ENCODE results near the gene ZNF148.
"Not testable (repeated sequence)": the region's sequence is repeated elsewhere in the genome, so short reads cannot be mapped to it uniquely, and the experiment has no call there.

Gene ZNF148

DNA sequence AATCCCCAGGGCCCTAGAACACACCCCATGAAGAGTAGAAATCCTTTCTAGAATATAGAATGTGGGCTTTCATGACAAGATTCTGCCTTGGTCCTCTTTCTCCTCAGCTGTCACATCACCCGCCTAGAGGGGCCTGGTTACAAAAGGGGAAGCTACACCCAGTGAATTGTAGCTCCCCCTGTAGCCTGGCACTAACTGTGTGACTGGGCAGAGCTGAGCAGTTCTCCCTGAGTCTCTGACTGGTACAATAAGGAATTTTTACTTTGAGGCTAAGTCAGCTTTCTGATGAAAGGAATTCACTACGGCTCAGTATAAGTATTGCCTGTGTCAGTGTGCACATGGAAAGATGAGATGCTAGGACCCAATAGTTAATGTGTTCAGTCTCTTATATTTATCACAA, 28.7 kb upstream of the ZNF148 start:
- no peak overlapping the region for H3K4me3 ChIP-seq (ENCODE audit: low read depth, low read length)
- TF ChIP-seq, protein P1, sequence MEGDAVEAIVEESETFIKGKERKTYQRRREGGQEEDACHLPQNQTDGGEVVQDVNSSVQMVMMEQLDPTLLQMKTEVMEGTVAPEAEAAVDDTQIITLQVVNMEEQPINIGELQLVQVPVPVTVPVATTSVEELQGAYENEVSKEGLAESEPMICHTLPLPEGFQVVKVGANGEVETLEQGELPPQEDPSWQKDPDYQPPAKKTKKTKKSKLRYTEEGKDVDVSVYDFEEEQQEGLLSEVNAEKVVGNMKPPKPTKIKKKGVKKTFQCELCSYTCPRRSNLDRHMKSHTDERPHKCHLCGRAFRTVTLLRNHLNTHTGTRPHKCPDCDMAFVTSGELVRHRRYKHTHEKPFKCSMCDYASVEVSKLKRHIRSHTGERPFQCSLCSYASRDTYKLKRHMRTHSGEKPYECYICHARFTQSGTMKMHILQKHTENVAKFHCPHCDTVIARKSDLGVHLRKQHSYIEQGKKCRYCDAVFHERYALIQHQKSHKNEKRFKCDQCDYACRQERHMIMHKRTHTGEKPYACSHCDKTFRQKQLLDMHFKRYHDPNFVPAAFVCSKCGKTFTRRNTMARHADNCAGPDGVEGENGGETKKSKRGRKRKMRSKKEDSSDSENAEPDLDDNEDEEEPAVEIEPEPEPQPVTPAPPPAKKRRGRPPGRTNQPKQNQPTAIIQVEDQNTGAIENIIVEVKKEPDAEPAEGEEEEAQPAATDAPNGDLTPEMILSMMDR (conservative IDR thresholded peaks at IDR 0.05; ENCODE audit: low read depth, low read length) = no peak
- DNase-seq (ENCODE audit: low read depth) = peak; percentile 24

GRCh38 chr3:125402639-125403038, 27.5 kb upstream of the ZNF148 start:
- no peak overlapping the region for H3K4me3 ChIP-seq (ENCODE audit: low read depth, low read length)
- TF ChIP-seq, protein P1 (conservative IDR thresholded peaks at IDR 0.05; ENCODE audit: low read depth, low read length) = no peak
- DNase-seq (ENCODE audit: low read depth) = no peak

- peak; percentile 41 for DNase-seq (ENCODE audit: low read depth)
- TF ChIP-seq, protein P1 (conservative IDR thresholded peaks at IDR 0.05; ENCODE audit: low read depth, low read length) = no peak
- no peak overlapping the region for H3K4me3 ChIP-seq (ENCODE audit: low read depth, low read length)
These were observed 26.3 kb upstream of the ZNF148 start for GRCh38 chr3:125401402-125401801.

DNA sequence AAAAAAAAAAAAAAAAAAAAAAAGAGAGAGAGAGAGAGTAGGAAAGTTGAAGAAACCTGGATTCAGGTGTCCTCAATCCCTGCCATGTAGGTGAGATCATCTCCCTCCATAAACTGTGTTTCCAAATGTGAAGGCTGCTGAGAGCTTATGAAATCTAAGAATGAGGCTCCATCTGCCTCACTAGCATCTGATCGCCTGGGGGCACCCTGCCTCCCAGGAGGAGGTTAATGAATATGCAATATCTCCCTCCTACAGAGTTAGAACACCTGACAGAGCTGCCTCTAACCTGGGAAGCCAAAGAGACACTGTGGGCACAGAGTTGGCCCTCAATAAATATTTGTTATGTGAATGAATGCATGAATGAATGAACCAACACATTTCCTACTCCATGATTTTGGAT, 23.8 kb upstream of the ZNF148 start:
- TF ChIP-seq, protein P1 (conservative IDR thresholded peaks at IDR 0.05; ENCODE audit: low read depth, low read length) = no peak
- no peak overlapping the region for H3K4me3 ChIP-seq (ENCODE audit: low read depth, low read length)
- no peak for DNase-seq (ENCODE audit: low read depth)

DNA sequence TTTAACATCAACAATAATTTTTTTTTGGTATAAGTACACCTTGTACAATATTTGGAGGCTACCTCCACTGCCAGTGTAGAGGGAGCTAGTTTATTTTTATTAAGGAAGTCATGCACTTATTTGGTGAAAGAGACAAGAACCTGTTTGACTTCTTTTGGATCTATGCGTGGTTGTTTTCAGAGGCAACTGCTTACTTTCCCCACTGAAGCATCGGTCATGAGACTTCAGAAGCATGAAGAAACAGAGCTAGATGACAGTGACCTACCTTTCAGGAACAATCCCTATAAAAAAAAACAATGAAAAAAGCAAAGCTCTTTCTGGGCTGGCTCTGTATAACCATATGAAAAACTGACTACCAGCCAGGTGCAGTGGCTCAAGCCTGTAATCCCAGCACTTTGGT, 20.0 kb upstream of the ZNF148 start:
- TF ChIP-seq, protein P1 (conservative IDR thresholded peaks at IDR 0.05; ENCODE audit: low read depth, low read length) = no peak
- H3K4me3 ChIP-seq (ENCODE audit: low read depth, low read length) = no peak overlapping the region
- no peak for DNase-seq (ENCODE audit: low read depth)

GRCh38 chr3:125394406-125394805, 19.3 kb upstream of the ZNF148 start:
- DNase-seq (ENCODE audit: low read depth) = peak; percentile 19
- TF ChIP-seq, protein P1 (conservative IDR thresholded peaks at IDR 0.05; ENCODE audit: low read depth, low read length) = no peak
- no peak overlapping the region for H3K4me3 ChIP-seq (ENCODE audit: low read depth, low read length)

DNA sequence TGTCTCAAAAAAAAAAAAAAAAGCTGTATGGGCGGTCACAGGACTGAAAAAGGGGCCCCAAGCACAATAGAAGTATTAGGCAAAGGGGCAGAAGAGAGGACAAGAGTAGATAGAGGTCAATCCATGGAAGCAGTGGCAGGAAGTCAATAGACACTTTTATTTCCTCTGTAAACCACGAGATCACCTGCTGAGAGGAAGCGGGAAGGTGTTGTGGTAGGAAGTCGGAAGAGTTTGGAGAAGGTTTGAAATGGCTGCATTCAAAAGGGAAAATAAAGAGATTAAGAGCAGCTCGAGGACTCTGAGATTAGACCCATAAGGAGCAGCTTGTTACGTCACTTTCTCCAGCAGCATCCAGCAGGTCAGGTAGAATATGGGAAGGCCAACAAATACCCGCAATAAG, 14.2 kb upstream of the ZNF148 start:
- no peak overlapping the region for H3K4me3 ChIP-seq (ENCODE audit: low read depth, low read length)
- DNase-seq (ENCODE audit: low read depth) = no peak
- TF ChIP-seq, protein P1 (conservative IDR thresholded peaks at IDR 0.05; ENCODE audit: low read depth, low read length) = no peak

DNA sequence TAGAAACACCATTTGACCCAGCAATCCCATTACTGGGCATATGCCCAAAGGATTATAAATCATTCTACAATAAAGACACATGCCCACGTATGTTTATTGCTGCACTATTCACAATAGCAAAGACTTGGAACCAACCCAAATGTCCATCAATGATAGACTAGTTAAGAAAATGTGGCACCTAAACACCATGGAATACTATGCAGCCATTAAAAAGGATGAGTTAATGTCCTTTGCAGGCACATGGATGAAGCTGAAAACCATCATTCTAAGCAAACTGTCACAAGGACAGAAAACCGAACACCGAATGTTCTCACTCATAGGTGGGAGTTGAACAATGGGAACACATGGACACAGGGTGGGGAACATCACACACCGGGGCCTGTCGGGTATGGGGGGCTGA, 13.2 kb upstream of the ZNF148 start:
- not testable (repeated sequence) for DNase-seq (ENCODE audit: low read depth); H3K4me3 ChIP-seq (ENCODE audit: low read depth, low read length)
